Smooth muscle cell of the pulmonary artery (primary cell): ENCODE data around the gene DBI. TPM values are rescaled to one million over a fixed set of nuclear protein-coding genes. Genes with fewer than 3 reads are reported as not detected.

Experiments
- total RNA-seq: library from RNA; depleted of rRNA; stranded (reverse); fragments of >200 nt; gene quantifications from 2 replicates; pipeline ENCODE4 v1.2.3, GENCODE V29; 2014

The DBI gene
- total RNA-seq: 45.1 and 52.4 TPM in 2 replicates

GRCh38 chr2:119366649-119367471 lies at the start of gene DBI, which contains the start of gene C2orf76:
Gene DBI, plus strand, starts transcription at chr2:119366977. Its CDS starts 75 bp downstream, at chr2:119367052.
Gene C2orf76, minus strand, starts transcription at chr2:119366834. Its CDS starts 26,875 bp downstream, at chr2:119339959.

Other genes with a start within 250 kb of the DBI start
- not detected in 2 replicates for gene C1QL2, start 208.2 kb upstream of the DBI start, total RNA-seq
- 18.4 and 19.9 TPM in 2 replicates for gene STEAP3, start 143.1 kb upstream of the DBI start, total RNA-seq
- 7.0 and 8.8 TPM in 2 replicates for gene C2orf76, start 143 bp upstream of the DBI start, total RNA-seq
- gene TMEM37, start 64.9 kb downstream of the DBI start, total RNA-seq: 0.10 TPM in 1 of 2 replicates, not detected in the other
- gene SCTR, start 157.5 kb downstream of the DBI start, total RNA-seq: not detected in 2 replicates
- 0.07 and 0.13 TPM in 2 replicates for gene CFAP221, start 177.5 kb downstream of the DBI start, total RNA-seq